HG03442 (cell line): ENCODE measurements around the gene RAVER1.
"Not testable (repeated sequence)": the region's sequence is repeated elsewhere in the genome, so short reads cannot be mapped to it uniquely, and the experiment has no call there.

ENCODE experiments used
- ATAC-seq: cut with Tn5 transposase; IDR thresholded peaks from one replicate; pipeline ENCODE4 v1.9.1; 2021; ENCODE audit warnings: mild to moderate bottlenecking, moderate library complexity; ENCODE audit not compliant: unreplicated experiment

The RAVER1 gene, protein sequence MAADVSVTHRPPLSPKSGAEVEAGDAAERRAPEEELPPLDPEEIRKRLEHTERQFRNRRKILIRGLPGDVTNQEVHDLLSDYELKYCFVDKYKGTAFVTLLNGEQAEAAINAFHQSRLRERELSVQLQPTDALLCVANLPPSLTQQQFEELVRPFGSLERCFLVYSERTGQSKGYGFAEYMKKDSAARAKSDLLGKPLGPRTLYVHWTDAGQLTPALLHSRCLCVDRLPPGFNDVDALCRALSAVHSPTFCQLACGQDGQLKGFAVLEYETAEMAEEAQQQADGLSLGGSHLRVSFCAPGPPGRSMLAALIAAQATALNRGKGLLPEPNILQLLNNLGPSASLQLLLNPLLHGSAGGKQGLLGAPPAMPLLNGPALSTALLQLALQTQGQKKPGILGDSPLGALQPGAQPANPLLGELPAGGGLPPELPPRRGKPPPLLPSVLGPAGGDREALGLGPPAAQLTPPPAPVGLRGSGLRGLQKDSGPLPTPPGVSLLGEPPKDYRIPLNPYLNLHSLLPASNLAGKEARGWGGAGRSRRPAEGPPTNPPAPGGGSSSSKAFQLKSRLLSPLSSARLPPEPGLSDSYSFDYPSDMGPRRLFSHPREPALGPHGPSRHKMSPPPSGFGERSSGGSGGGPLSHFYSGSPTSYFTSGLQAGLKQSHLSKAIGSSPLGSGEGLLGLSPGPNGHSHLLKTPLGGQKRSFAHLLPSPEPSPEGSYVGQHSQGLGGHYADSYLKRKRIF

DNA sequence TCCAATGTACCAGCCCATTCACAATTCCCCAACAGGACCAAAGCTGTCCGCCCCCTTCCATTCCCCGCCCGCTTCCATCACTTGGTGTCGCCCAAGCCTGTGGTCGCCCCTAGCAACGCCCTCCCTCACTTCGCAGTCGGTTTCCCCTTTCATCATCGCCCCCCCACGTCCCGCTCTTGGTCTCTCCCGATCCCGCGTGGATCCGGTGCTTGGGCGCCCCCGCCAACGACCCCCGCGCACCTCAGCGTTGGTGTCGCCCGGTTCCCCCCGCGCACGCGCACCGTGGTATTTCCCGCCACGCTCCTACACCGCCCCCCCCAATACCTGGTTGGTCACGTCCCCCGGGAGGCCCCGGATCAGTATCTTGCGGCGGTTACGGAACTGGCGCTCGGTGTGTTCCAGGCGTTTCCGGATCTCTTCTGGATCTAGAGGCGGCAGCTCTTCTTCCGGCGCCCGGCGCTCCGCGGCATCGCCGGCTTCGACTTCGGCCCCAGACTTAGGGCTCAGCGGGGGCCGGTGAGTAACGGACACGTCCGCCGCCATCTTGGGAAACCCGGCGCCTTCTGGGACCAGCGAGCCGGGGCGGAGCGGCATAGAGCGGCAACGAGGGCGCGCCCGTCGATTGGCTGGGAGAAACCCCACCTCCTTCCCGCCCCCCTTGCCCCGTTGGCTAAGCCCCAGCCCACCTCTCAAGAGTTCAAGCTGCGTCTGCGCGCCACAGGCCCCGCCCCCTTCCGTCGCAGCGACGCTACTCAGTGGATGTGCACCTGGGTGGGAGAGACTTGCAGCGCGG, at the start of gene RAVER1:
TSS of gene RAVER1 (minus strand) at position 565 of the 793 bp plus-strand sequence. CDS start at position 543, 22 bp downstream.
- ATAC-seq = peak; percentile 85

DNA sequence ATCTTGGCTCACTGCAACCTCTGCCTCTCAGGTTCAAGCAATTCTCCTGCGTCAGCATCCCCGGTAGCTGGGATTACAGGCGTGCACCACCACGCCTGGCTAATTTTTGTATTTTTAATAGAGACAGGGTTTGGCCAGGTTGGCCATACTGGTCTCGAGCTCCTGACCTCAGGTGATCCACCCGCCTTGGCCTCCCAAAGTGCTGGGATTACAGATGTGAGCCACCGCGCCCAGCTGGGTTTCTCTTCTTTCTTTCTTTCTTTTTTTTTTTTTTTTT, 49.8 kb upstream of the RAVER1 start:
- not testable (repeated sequence) for ATAC-seq

DNA sequence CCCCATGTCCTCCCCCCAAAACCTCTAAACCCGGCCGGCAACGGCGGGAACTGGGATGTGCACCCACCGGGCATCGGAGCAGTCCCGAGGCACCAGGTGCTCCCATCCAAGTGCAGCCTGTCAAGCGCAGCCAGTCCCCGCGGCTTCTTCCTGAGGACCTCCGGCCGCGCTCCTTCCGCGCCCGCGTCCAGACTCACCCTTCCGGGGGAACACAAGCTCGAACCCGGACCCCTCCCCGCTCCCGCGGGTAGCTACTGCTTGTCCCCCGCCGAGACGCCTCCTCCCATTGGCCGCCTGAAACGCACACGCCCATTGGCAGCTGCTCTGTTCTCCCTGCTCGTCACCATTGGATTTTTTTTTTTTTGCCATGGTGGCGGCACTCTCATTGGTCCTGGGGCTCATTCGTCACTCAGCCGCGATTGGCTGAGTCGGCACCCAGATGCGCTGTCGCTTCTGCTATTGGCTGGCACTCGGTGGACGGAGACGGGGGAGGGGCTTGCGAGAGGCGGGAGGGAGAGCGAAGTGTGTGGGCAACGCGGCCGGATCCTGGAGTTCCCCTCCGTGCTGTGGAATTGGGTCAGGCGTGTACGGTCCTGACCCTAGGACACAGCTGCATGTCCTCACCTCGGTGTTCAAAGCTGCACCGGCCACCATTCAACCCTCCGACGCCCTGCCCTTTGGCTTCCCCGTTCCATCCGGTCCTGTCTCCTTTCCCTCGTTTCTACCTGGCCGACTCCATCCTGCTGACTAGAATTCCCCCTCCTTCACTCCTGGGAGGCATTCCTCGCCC, 47.2 kb upstream of the RAVER1 start, which contains the start of gene TYK2:
TSS of gene TYK2 (minus strand) at position 260 of the 790 bp plus-strand sequence. CDS start 2,166 bp downstream, outside the sequence.
- peak; percentile 91 for ATAC-seq

DNA sequence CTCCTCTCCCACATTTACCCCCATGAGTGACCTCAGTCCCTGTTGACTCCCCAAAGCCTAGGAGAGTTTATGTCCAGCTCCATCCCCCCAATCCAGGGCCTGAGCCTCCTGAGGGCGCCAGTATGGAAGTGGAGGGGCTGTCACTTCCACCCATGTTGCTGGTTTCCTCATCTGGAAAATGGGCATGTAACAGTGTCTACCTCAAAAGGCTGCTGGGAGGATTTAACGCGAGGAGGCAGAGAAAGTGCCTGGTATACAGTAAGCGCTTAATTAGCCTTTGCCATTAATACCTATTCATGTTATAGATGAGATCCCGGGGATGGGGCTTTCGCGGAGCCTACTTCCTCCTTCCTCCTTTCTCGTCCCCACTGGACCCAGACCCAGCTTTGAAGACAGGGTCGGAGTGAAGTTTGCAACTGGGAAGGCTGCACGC, 46.6 kb upstream of the RAVER1 start:
- ATAC-seq = no peak

DNA sequence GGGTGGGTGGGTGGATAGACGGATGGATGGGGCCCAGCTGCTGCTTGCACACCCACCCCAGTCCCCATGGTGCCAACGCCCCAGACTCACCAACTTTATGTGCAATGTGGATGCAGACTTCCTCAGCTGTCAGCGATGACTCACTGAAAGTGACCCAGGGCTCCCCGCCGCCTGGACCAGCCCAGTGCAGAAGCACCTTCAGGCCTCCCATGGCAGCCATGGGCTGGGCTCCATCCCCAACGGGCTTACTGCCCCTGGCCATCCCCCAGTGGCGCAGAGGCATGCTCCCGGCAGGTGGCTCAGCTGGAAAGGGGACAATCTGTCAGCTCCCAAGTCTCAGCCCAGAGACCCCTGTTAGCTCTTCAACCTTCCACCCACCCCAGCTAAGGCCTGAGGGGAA, 44.8 kb upstream of the RAVER1 start:
- no peak for ATAC-seq

DNA sequence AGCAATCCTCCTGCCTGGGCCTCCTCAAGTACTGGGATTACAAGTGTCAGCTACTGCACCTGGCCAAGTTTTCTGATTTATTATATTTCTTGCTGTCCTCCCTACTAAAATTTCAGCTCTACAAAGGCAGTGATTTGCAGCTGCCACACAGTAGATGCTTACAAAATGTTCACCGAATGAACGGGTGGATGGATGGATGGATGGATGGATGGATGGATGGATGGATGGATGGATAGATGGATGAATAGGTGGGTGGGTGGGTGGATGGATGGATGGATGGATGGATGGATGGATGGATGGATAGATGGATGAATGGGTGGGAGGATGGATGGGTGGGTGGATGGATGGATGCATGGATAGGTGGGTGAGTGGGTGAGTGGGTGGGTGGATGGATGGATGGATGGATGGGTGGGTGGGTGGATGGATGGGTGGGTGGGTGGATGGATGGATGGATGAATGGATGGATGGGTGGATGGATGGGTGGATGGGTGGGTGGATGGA, 43.9 kb upstream of the RAVER1 start:
- ATAC-seq = not testable (repeated sequence)

DNA sequence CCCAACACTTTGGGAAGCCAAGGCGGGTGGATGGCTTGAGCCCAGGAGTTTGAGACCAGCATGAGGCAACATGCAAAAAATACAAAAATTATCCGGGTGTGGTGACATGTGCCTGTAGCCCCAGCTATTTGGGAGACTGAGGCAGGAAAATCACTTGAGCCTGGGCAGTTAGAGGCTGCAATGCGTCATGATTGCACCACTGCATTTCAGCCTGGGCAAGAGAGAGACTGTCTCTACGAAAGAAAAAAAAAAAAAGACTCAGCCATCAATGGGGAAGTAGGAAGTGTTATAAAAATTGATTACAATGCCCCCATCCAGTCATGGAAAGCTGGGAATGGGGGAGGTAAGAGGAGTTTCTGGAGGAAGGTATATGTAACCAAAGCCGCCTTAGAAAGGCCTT, 41.6 kb upstream of the RAVER1 start:
- no peak for ATAC-seq

DNA sequence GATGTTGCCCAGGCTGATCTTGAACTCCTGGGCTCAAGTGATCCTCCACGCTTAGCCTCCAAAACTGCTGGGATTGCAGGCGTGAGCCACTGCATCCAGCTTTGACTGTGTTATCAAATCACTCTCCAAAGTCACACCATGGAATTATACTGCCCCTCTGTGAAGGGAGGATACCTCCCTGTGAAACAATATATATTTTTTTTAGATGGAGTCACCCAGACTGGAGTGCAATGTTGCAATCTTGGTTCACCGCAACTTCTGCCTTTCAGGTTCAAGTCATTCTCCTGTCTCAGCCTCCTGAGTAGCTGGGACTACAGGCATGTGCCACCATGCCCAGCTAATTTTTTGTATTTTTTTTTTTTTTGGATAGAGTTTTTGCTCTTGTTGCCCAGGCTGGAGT, 39.4 kb upstream of the RAVER1 start:
- no peak for ATAC-seq

DNA sequence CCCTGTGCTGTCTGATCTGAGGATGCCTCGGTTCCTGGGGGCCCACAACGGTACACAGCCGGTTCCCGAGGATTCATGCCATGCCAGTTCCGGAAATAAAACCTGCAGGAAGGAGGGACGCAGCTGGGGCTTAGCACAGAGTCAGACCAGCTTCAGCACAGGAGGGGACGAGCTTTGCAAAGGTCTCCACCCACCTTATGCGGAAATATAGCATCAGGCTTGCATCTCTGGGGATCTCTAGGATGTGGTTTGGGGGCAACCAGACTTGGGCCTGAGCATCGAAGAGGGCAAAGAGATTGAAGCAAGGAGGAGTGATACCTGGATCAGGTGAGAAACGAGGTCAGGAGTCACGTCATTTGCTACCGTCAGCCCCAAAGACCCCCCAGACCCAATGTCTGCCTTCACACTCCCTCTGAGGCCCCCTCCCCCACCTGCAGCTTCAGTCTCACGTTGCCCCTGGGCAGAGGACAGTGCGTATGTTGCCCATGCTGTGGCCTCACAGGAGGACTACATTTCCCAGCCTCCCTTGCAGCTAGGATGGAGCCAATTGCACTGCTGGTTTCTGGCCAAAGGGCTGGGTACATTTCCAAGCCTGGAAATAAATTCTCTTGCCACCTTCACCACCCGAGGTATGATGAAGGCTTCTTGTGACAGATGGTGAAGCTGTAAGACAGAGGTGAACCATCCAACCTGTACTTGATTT, 34.9 kb upstream of the RAVER1 start:
- ATAC-seq = no peak

DNA sequence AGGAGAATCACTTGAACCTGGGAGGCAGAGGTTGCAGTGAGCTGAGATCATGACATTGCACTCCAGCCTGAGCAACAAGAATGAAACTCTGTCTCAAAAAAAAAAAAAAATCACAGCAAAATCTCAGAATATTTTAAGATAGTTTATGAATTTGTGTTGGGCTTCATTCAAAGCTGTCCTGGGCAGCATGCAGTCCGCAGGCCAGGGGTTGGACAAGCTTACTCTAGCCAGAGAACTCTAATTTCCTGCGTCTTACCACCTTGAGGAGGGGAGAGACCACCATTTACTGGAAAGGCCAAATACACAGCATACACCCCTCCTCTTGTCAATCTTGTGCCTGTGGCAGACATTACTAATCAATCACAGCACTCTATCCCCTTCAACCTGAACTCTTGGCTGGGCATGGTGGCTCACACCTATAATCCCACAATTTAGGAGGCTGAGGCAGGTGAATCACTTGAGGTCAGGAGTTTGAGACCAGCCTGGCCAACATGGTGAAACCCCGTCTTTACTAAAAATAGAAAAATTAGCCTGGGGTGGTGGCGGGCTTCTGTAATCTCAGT, 33.7 kb upstream of the RAVER1 start:
- ATAC-seq = not testable (repeated sequence)

DNA sequence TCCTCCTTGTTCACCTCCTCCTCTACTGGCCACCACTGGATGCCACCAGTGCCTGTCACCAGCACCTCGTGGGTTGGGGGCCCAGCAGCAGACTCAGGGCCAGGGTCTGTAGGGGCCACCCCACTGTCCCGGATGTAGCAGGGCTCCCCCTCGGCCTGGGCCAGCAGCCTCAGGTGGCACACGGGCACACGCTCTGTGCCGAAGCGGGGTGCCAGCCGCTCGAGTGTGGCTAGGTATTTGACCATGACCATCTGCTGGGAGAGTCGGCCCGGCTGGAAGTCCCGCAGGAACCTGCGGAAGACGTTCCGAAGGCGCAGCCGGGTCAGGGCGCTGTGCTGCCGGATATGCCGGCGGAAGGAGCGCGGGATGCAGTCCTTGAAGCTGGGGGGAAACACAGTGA, 32.2 kb upstream of the RAVER1 start:
- ATAC-seq = no peak

DNA sequence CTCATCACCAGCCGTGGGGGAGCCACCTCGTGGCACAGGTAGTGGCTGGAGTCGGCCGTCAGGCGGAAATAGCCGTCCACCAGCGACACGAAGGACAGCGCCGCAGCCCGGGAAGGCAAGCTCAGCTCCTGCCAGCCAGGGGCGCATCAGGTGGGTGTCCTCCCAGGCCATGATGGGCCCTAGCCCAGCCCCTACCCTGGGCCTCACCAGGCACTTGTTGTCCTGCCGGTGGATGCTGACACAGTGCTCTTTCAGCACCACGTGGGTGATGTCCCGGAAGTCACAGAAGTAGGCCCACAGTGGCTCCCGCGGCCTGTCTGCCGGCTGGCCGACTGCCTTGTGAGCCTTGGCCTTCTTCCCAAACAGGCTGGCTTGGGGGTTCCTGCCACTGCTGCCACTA, 31.3 kb upstream of the RAVER1 start:
- no peak for ATAC-seq

DNA sequence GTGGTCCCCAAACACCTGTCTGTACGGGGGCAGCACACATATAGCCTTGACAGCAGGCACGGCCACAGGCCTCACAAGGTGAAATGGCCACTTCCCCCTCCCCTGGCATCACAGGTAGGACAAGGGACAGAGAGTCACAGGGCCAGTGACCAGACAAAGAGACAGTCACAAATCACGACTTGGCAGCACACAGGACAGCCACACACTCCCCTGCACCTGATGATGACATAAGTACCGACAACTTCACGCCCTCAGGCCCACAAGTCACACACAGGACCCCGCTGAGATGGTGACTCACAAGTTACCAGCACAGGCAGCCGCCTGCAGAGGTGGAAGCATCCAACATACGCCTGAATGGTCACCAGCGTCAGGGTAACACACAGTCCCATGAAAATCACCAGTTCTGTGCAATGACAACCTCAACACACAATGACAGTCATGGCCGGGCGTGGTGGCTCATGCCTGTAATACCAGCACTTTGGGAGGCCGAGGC, 30.5 kb upstream of the RAVER1 start:
- ATAC-seq = no peak

DNA sequence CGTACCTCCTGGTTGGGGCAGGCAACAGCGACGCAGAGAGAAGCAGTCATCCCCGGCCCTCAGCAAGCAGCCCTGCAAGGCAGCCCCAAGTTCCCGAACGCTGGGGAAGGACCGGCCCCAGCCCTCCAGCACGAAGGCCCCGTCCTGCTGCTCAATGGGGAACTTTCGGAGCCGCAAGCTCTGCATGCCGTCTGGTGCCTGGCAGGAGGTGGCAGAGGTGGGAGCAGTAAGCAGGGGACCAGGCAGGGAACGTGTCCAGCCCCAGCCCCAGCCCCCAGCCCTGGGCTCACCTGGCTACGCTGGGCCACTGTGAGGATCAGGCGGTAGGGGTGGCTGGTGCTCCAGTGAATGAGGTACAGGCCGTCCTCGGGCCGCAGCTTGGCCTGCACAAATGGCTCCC, 28.9 kb upstream of the RAVER1 start:
- no peak for ATAC-seq

DNA sequence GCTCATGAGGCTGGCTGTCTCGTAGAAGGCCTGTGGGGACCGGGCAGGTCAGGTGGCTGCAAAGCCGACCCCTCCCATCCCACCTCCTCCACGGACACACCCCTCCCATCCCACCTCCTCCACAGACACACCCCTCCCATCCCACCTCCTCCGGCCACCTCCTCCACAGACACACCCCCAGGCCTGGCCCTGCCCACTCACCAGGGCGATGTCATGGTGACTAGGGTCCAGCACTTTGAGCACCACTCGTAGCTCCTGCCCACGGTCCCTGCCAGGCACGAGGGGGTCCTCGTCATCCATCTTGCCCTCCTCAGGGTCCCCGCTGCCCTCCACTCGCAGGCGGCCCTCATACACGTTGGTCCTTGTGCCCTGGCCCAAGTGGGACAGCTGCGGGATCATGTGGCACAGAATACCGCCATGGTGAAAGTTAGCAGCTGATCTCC, 28.3 kb upstream of the RAVER1 start:
- no peak for ATAC-seq

DNA sequence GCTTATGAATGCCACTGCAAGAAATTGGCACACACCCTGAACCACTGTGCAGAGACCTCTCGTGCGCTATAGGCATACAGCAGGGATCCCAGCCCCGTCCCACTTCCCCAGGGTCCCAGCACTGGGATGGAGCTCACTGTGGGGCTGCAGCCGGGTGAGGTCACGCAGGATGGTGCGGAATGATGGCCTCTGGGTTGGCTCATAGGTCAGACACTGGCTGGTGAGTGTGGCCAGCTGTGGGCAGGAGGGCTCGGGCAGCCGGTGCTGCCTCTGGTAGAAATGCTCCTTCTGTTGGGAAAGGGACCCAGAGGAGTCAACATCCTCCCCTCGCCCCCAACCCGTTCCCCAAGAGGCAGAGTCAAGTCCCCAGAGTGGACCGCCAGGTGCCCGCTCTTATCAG, 23.1 kb upstream of the RAVER1 start:
- ATAC-seq = no peak

DNA sequence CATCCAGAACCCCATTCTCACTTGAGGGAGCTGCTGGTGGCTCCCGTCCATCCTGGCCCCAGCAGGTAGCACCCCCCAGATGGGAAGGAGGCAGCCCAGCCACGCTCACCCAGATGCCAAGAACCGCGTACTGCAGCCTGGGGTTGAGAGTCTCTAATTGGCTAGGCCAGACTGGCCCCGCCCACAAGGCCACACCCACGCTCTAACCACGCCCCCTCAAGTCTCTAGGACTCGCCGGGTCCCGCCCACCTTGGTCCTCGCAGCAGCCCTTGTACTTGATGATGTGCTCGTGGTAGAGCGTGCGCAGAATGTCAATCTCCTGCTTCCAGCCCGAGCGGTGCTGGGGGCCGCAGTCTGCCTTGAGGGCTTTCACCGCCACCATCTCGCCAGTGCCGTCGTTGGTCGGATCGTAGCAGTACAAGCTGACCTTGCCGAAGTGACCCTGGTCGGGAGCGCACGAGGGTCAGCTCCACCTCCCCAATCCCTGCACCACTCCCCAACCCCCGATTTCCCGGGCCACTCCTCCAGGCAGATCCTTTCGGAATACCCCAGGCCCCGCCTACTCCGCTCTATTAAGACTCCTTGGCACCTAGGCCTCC, 20.6 kb upstream of the RAVER1 start:
- ATAC-seq = no peak

DNA sequence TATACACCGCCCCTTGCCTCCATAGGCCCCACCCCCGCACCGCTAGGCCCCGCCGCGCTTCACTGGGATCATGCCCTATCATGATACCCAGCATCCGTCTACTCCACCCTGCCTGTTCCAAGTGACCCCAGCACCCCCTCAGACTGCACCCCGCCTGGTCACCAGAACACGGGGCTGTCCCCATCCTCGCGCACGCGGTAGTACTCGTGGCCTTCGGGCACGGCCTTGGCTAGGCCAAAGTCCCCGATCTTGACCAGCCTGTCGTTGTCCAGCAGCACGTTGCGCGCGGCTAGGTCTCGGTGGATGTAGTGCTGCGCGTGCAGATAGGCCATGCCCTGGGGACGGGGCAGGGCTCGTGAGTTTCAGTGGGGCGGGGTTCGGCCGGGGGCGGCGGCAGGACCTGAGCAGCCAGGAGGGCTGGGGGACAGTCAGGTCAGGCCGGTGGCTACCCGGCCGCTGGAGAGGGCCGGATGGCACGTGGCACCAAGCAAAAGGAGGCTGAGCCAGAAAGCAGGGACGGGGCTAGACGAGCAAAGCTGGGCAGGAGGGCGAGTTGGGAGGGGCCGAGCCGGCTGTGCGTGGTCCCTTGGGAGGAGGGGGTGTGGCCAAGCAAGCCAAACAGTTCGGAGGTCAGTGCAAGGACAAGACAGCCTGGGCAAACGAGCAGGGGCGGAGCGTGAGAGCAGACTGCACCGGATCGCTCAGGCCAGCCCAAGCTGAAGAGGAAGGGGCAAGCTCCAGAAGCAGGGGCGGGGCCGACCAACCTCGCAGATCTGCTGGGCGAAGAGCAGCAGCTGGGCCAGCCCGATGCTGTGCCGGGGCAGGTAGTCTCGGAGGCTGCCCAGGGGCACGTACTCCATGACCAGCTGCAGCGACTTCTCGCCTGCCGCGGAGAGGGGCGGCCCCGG, 19.7 kb upstream of the RAVER1 start:
- no peak for ATAC-seq
